ENCODE data around the gene REEP3. TPM values are rescaled to one million over a fixed set of nuclear protein-coding genes. Genes with fewer than 3 reads are reported as not detected.

The REEP3 gene
- total and polyA plus RNA-seq, 8 donors: 7.3 to 90.4 (median 30.3) TPM

DNA sequence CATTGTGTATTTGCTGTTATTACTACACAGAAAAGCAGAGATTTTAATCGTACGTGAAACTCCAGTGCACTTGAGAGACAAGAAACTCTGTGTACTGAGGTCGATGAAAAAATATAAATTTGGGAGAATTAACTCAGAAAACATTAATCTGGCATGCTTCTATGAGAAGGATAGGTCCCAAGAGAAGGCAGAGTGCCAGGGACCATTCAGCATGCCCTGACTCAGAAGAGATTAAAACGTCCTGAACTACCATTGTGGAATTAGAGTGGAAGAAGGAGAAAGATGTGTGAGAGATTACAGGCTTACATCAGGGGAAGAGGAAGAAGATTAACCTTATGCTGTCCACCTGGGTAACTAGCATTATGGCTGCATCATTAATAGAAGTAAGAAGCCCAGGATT lies 72.4 kb downstream of the REEP3 start:
- H3K4me3 ChIP-seq: no peak overlapping the region
- WGBS, 5 donors: 56 to 66% (median 65%) methylated on average over 4 of the region's 4 CpGs
- no peaks in the 10 kb centered on the region for H3K9me3 ChIP-seq

DNA sequence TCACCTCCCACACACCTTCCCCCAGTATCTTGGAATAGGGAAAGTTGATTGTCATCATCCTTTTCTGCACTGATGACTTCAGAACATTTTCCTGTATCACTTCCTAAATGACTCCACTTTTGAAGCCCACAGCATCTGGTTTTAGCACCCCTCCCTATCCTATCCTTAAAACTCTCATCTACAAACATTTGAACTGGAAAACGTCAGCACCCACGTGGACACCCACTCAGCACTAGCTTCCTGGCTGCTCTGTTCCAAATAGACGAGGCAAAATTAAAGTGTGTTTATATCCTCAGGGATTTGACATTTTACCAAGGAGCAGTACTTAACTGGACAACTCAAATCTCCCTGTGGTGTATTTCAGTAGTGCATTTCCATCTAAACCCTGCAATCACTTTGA lies 73.9 kb downstream of the REEP3 start:
- Histone ChIP-seq H3K9me3 (no peaks in the 10 kb centered on the region), H3K4me1 (peaks cover 0 to 23% (median 10%) of the 10 kb centered on the region in 4 donors), H3K36me3 (peaks cover 4 to 29% (median 23%) of the 10 kb centered on the region in 4 donors), H3K27ac (peak overlapping the region in 1 of 5 donors; percentile 22), H3K4me3 (no peak overlapping the region), H3K27me3 (no peaks in the 10 kb centered on the region)
- DNase-seq: peak in 1 of 2 donors; percentile 42
- WGBS, 5 donors: 58 to 83% (median 63%) methylated on average over 3 of the region's 3 CpGs
- TF ChIP-seq, protein P1, sequence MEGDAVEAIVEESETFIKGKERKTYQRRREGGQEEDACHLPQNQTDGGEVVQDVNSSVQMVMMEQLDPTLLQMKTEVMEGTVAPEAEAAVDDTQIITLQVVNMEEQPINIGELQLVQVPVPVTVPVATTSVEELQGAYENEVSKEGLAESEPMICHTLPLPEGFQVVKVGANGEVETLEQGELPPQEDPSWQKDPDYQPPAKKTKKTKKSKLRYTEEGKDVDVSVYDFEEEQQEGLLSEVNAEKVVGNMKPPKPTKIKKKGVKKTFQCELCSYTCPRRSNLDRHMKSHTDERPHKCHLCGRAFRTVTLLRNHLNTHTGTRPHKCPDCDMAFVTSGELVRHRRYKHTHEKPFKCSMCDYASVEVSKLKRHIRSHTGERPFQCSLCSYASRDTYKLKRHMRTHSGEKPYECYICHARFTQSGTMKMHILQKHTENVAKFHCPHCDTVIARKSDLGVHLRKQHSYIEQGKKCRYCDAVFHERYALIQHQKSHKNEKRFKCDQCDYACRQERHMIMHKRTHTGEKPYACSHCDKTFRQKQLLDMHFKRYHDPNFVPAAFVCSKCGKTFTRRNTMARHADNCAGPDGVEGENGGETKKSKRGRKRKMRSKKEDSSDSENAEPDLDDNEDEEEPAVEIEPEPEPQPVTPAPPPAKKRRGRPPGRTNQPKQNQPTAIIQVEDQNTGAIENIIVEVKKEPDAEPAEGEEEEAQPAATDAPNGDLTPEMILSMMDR (IDR thresholded peaks at IDR 0.05): peak in 1 of 7 experiments; percentile 6
- no peak for TF ChIP-seq POLR2A (IDR thresholded peaks at IDR 0.05)
- TF ChIP-seq POLR2AphosphoS5 (IDR thresholded peaks at IDR 0.05): no peak
- TF ChIP-seq EP300 (IDR thresholded peaks at IDR 0.05): no peak
- intact Hi-C loops (cut with DNase I; ENCODE audit: low total_unique reads): no loop called here

More for the DNA sequence above, 72.4 kb downstream of the REEP3 start:
- intact Hi-C loops (cut with DNase I; ENCODE audit: low total_unique reads): no loop called here
- no peak for DNase-seq
- H3K27ac ChIP-seq: no peak overlapping the region
- no peaks in the 10 kb centered on the region for H3K27me3 ChIP-seq
- TF ChIP-seq EP300 (IDR thresholded peaks at IDR 0.05) (no peak), POLR2AphosphoS5 (IDR thresholded peaks at IDR 0.05) (no peak), POLR2A (IDR thresholded peaks at IDR 0.05) (no peak)
- TF ChIP-seq, protein P1 (IDR thresholded peaks at IDR 0.05): no peak
- peaks cover 3 to 33% (median 18%) of the 10 kb centered on the region in 4 donors for H3K4me1 ChIP-seq
- peaks cover 4 to 19% (median 14%) of the 10 kb centered on the region in 4 donors for H3K36me3 ChIP-seq

DNA sequence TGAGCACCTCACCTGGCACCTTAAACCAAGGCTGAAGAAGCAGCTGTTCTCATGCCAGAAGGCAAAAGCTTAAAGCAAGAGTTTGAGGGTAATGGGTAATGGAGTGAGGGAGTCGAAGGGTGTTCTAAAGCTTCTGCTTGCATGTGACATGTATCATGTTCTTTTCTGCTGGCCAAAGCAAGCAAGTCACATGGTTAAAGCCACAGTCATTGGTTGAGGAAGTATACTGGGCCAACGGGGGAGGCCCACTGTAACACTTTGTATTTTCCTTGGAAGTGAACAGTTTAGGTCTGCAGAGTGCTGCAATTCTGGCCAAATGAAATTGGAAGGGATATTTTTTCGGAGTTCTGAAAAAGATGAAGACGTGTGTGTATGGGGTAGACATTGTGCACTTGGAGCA lies 75.7 kb downstream of the REEP3 start:
- intact Hi-C loops (cut with DNase I; ENCODE audit: low total_unique reads): no loop called here
- TF ChIP-seq POLR2A (IDR thresholded peaks at IDR 0.05): no peak
- TF ChIP-seq POLR2AphosphoS5 (IDR thresholded peaks at IDR 0.05): no peak
- TF ChIP-seq, protein P1 (IDR thresholded peaks at IDR 0.05): no peak
- no peak for TF ChIP-seq EP300 (IDR thresholded peaks at IDR 0.05)

DNA sequence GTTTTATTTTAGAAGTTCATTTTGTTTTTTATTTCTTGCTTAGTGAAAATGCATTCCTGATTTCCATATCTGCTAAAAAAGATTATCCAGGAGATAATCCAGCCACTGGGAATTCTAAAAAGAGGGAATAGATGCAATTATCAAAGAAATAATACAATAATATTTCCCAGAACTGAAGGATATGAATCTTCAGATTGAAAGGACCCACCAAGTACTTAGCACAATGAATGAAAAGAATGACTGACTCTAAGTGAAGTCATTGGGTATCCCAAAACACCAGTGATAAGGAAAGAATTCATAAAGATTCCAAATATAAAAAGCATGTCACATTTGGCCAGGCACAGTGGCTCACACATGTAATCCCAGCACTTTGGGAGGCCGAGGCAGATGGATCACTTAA lies 79.3 kb downstream of the REEP3 start:
- Histone ChIP-seq H3K27ac (no peak overlapping the region), H3K9me3 (no peaks in the 10 kb centered on the region), H3K4me1 (no peaks in the 10 kb centered on the region), H3K27me3 (no peaks in the 10 kb centered on the region), H3K36me3 (peaks cover 4 to 38% (median 32%) of the 10 kb centered on the region in 4 donors), H3K4me3 (no peak overlapping the region)
- 92 to 100% (median 98%) methylated on average over 1 of the region's 1 CpG for WGBS, 5 donors
- intact Hi-C loops (cut with DNase I; ENCODE audit: low total_unique reads): no loop called here
- no peak for TF ChIP-seq POLR2AphosphoS5 (IDR thresholded peaks at IDR 0.05)
- TF ChIP-seq POLR2A (IDR thresholded peaks at IDR 0.05): no peak
- TF ChIP-seq, protein P1 (IDR thresholded peaks at IDR 0.05): no peak
- TF ChIP-seq EP300 (IDR thresholded peaks at IDR 0.05): no peak
- no peak for DNase-seq

More for the DNA sequence above, 75.7 kb downstream of the REEP3 start:
- H3K4me1 ChIP-seq: peaks cover 0 to 13% (median 5%) of the 10 kb centered on the region in 4 donors
- no peaks in the 10 kb centered on the region for H3K9me3 ChIP-seq
- DNase-seq: no peak
- H3K4me3 ChIP-seq: no peak overlapping the region
- no peak overlapping the region for H3K27ac ChIP-seq
- H3K27me3 ChIP-seq: no peaks in the 10 kb centered on the region
- WGBS, 5 donors: 60 to 78% (median 69%) methylated on average over 4 of the region's 4 CpGs
- H3K36me3 ChIP-seq: peaks cover 4 to 42% (median 32%) of the 10 kb centered on the region in 4 donors
